Amygdala (tissue), 56 donors: ENCODE data around the gene CIROP.
A peak's percentile ranks its signal among the peaks of the same experiment; 100 is the strongest.

ENCODE experiments used
- DNase-seq, 56 donors: peaks; one replicate each; lab custom pipeline; 2025; lab: John Stamatoyannopoulos, UW

Gene CIROP

GRCh38 chr14:23104591-23105347, at the start of gene CIROP:
TSS of gene CIROP (minus strand) at chr14:23104989. CDS start at chr14:23104920, 69 bp downstream.
- DNase-seq = no peak

GRCh38 chr14:23153851-23154796, 49.3 kb upstream of the CIROP start:
- peak in 21 of 56 donors; percentile 12 to 46 (median 26) for DNase-seq

GRCh38 chr14:23151342-23151741, 46.6 kb upstream of the CIROP start:
- DNase-seq = no peak

- DNase-seq = no peak
Observed at GRCh38 chr14:23149745-23150144, 45.0 kb upstream of the CIROP start.

GRCh38 chr14:23148591-23149249, 43.9 kb upstream of the CIROP start:
- no peak for DNase-seq

- peak in 8 of 56 donors; percentile 9 to 42 (median 18) for DNase-seq
Observed at GRCh38 chr14:23147676-23148075, 42.9 kb upstream of the CIROP start.

- DNase-seq = no peak
Observed at GRCh38 chr14:23146980-23147379, 42.2 kb upstream of the CIROP start.

GRCh38 chr14:23146351-23146910, 41.6 kb upstream of the CIROP start:
- no peak for DNase-seq

- no peak for DNase-seq
Observed at GRCh38 chr14:23145794-23146350, 41.1 kb upstream of the CIROP start.

GRCh38 chr14:23143911-23144310, 39.1 kb upstream of the CIROP start:
- DNase-seq = no peak

GRCh38 chr14:23142826-23143225, 38.0 kb upstream of the CIROP start:
- no peak for DNase-seq

GRCh38 chr14:23141706-23142444, 37.1 kb upstream of the CIROP start:
- peak in 1 of 56 donors; percentile 15 for DNase-seq

GRCh38 chr14:23140371-23140770, 35.6 kb upstream of the CIROP start:
- no peak for DNase-seq

- no peak for DNase-seq
Observed at GRCh38 chr14:23139874-23140273, 35.1 kb upstream of the CIROP start.

GRCh38 chr14:23137813-23138535, 33.2 kb upstream of the CIROP start:
- no peak for DNase-seq

GRCh38 chr14:23137192-23137812, 32.5 kb upstream of the CIROP start:
- no peak for DNase-seq

GRCh38 chr14:23136566-23137133, 31.9 kb upstream of the CIROP start:
- DNase-seq = no peak

- DNase-seq = no peak
Observed at GRCh38 chr14:23132970-23133369, 28.2 kb upstream of the CIROP start.
